HG03025 (cell line): ENCODE results near the gene DACH1.
"Not testable (repeated sequence)": the region's sequence is repeated elsewhere in the genome, so short reads cannot be mapped to it uniquely, and the experiment has no call there.

Experiments
- ATAC-seq: cut with Tn5 transposase; IDR thresholded peaks from one replicate; pipeline ENCODE4 v1.9.1; 2021; ENCODE audit warnings: mild to moderate bottlenecking, moderate library complexity; ENCODE audit not compliant: unreplicated experiment, low FRiP score

DACH1 gene

GRCh38 chr13:71866335-71867130, 471 bp downstream of the DACH1 start:
- no peak for ATAC-seq

DNA sequence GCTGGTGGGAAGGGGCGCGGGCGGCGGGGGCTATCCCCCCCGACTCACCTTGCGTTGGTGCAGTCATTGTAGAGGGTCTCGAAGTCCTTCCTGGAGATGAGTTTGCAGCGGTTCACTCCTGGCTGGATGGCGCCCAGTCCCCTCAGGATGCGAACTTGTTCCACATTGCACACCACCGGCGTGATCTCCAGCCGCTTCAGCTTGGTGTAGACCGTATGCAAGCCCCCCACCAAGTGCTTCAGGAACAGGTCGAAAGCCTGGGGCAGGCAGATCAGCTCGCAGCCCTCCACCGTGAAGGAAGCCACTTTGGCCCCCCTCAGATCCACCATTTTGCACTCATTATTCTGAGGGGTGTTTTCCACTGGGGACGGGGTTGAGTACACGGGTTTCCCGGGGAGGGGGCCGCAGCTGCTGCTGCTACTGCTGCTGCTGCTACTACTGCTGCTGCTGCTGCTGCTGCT, 1.1 kb downstream of the DACH1 start:
- ATAC-seq: no peak

- no peak for ATAC-seq
Measured at GRCh38 chr13:71864986-71865873, 1.8 kb downstream of the DACH1 start.

DNA sequence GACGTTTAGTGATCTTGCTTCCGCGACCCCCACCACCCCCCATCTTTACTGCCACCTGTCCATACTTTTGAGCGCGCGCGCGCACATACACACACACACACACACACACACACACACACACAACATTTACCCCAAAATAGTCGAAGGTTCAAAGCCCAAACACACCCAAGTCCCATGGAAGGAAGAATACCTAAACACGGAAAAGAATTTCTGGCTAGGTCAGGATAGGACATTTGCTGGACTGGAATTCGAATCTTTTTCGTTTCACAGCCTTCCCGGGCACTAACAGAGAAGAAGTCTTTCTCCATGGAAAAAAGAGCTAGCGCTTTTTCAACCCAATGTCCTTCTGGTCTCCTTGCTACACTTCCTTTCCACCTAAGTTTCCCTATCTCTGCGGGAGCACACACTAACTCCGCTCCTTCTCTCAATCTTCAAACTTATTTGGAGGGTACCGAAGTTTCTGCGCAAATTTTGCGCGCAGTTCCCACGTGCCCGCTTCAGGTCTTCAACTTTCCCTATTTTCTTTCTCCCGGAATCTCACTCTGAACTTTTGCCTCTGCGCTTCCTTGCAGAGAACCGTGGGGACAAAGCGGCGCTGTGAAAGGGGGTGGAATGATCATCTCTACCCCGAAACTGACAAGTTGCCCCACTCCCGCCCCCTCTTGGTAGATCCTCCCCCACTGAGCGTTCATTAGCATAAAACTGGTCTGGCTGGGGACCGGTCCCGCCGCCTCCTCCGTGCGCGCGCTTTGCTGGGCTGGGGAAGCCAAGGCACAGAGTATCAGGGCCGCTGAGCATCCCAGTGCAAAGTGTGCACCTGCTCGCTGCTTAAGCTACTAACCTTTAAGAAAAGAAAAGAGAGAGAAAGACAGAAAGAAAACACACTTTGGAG, 2.7 kb downstream of the DACH1 start:
- ATAC-seq: no peak

- no peak for ATAC-seq
Measured at GRCh38 chr13:71863254-71863865, 3.6 kb downstream of the DACH1 start.

DNA sequence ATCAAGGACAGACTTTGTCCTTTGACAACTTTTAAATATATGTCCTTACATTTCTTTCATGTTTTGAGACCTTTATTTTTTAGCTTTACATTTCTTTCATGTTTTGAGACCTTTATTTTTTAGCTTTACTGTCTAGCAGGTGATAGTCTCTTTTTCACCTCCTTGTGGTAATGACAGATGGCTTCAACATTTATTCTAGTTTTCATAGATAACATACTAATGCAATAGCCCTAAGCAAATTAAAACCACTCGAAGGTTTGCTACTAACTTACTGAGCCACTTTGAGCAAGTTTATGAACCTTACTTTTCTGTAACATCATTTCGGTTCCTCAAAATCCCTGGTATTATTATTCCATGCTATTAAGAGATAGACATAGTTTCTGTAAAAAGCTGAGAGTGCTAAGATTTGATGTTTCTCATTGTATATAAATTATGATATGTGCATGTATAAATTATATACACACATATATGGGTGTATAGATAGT, 4.5 kb downstream of the DACH1 start:
- ATAC-seq: no peak

DNA sequence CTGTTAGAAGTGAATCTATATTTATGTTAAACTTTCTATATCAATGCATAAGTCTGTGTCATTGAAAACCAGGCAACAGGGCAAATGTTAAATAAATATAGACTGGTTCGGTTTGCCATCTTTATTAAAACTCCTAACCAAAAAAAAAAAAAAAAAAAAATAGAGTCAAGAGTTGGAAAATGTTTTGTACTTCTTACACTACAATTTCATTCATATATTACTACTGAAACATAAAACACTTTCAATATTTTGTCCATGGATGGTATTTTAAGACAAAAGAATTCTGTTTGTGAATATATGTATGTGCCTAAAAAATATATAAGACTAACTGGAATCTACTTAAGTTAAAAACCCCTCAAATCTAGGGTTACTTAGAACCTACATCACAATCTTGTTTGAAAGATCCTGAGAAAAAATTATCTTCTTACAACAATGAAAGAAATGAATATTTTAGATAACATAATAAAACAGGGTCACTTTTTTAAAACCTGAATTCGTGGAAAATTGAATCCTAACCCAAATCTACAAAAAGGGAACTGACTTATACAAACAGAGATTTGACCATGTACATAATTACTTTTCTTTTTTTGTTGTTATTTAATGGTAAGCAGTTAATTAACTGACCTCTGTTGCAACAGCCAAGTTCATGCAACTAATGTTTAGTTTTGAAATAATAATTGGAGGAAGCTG, 5.1 kb downstream of the DACH1 start:
- no peak for ATAC-seq

GRCh38 chr13:71860547-71861138, 6.4 kb downstream of the DACH1 start:
- no peak for ATAC-seq

DNA sequence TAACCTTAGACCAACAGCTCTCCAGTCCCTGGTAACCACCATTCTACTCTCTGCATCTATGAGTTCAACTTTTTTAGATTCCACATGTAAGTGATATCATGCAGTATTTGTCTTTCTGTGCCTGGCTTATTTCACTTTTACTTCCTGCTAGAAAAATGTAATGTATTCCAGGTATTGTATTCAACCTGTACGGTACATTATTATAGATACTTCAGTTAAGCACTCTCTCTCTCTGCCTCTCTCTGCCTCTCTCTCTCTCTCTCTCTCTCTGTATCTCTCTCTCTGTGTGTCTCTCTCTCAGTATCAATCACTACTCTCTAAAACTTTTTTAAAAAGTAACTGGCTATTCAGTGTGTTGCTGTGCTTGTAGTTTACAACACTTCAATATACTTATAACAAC, 8.4 kb downstream of the DACH1 start:
- ATAC-seq: no peak

DNA sequence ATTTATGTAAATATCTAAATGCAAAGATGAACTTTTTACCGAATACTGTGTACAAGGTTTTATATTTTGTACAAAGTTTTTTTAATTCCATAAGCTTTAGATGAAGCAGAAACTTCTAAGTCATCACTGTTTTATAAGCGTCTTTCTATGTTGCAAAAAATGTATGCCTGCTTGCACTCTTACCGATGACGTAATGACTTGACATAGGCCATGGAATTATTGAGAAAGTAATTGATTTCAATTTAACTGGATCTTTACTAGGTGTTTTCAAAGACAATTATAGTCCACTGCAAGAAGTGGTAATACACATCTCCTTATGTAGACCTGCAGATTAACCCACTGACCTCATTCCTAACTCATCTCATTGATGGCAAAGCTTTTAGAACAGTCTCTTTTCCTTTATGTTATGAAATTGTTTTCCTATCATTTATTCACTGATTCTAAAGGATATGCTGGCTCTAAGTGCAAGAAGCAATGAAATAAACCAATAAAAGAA, 10.4 kb downstream of the DACH1 start:
- ATAC-seq: no peak

- ATAC-seq: no peak
Measured at GRCh38 chr13:71854401-71854800, 12.6 kb downstream of the DACH1 start.

- no peak for ATAC-seq
Measured at GRCh38 chr13:71853725-71854124, 13.3 kb downstream of the DACH1 start.

- ATAC-seq: no peak
Measured at GRCh38 chr13:71852736-71853135, 14.3 kb downstream of the DACH1 start.

DNA sequence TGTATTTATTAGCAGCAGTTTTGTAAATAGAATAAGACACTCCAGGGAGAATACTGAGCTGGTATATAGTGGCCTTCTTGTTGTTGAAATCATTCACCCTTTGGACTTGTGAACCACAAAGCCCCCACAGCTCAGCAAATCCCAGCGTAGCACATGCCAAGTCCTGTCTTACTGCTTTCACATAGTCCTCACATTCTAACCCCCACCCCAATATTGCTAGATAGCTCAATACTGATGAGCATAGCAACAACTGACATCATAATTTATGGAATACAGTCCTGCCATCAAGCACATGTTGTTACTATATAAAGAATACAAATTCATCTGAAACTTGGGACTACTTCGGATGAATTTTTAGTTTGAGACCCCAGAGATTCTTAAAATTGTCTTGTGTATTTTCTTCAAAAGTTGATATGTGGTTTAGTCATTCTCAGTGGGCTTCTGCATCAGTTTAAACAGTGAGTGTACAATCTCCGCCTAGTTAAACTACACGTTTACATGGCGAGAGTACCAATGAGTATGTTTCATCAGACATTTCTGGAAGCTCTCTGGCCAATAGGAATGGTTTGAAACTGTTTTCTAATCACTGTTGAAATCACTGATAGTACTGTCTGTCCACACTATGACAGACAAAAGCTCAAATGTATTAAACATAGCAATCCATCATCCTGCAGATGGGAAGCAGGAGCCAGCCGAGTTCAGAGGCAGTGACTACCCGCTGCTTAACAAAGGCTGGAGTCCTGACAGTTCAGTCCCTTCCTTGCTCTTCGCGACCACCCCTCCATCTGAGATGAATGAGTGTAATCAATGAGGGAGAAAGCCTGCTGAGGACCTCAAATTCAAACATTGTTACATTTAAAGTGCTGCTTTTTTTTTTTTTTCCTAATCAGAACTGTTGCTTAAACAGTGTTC, 15.2 kb downstream of the DACH1 start:
- ATAC-seq: no peak

- no peak for ATAC-seq
Measured at GRCh38 chr13:71842003-71842402, 25.0 kb downstream of the DACH1 start.

DNA sequence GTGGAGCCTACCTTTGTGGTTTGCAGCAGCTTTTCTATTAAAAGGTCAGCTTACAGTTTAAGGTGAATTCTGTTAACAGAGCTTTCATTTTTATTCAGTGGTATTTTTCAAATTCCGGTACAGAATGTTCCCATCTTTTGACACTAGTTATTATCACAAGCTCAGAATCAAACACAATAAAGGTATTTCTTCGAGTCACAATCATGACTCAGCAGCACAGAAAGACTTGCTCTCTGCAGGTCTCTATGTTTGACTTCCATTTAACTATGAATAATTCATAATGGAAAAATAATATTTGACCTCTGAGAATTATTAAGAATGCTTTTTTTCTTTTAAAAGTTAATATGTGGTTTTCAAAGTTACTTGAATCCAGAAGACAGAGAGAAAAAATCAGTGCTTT, 28.2 kb downstream of the DACH1 start:
- ATAC-seq: no peak

- ATAC-seq: not testable (repeated sequence)
Measured at GRCh38 chr13:71837582-71837981, 29.4 kb downstream of the DACH1 start.

- ATAC-seq: no peak
Measured at GRCh38 chr13:71831716-71832115, 35.3 kb downstream of the DACH1 start.
